VCaP (cell line): Measurements from ENCODE around the gene IL1RL1.

ENCODE experiments used
- H3K27ac ChIP-seq: fragments of 450-650 bp; 2 replicates; pipeline ENCODE4 v1.5.1; 2017
- CTCF ChIP-seq: fragments of 450-650 bp; conservative IDR thresholded peaks from 2 replicates; pipeline ENCODE4 v1.5.1; 2017; ENCODE audit warnings: mild to moderate bottlenecking, moderate library complexity

Gene IL1RL1

GRCh38 chr2:102304268-102304667 is 7.1 kb upstream of the IL1RL1 start:
- TF ChIP-seq CTCF = no peak
- H3K27ac ChIP-seq = peak overlapping the region; percentile 67; the same call in 1 of the 2 replicates

- no peak for TF ChIP-seq CTCF
- H3K27ac ChIP-seq = peak overlapping the region; percentile 67
These were observed 6.4 kb upstream of the IL1RL1 start for GRCh38 chr2:102304711-102305611.

- TF ChIP-seq CTCF = no peak
- H3K27ac ChIP-seq = peak overlapping the region; percentile 67
These were observed 5.2 kb upstream of the IL1RL1 start for GRCh38 chr2:102306125-102306524.

GRCh38 chr2:102313025-102313424 is 1.7 kb downstream of the IL1RL1 start:
- no peak for TF ChIP-seq CTCF
- no peak overlapping the region for H3K27ac ChIP-seq

- TF ChIP-seq CTCF = no peak
- no peak overlapping the region for H3K27ac ChIP-seq
These were observed 2.1 kb downstream of the IL1RL1 start for GRCh38 chr2:102313471-102313870.

- no peak for TF ChIP-seq CTCF
- no peak overlapping the region for H3K27ac ChIP-seq
These were observed 2.6 kb downstream of the IL1RL1 start for GRCh38 chr2:102313950-102314349.

- no peak overlapping the region for H3K27ac ChIP-seq
- TF ChIP-seq CTCF = no peak
These were observed 4.6 kb downstream of the IL1RL1 start for GRCh38 chr2:102315921-102316320.
